T-helper 17 cell (primary cell): ENCODE measurements around the gene PPY. TPM values are rescaled to one million over a fixed set of nuclear protein-coding genes. Genes with fewer than 3 reads are reported as not detected.
"Not testable (repeated sequence)": the region's sequence is repeated elsewhere in the genome, so short reads cannot be mapped to it uniquely, and the experiment has no call there.

ENCODE experiments used
- ATAC-seq: fragments of 150-1000 bp; cut with Tn5 transposase; 2 replicates; pipeline ENCODE4 v1.10.0; 2021; ENCODE audit warnings: mild to moderate bottlenecking, moderate library complexity
- DNase-seq, 3 donors: peaks; one replicate each; pipeline versions ENCODE4 v3.0.0 to v3.0.0-alpha.2; 2020 to 2021
- H3K9me3 ChIP-seq: one replicate; pipeline ENCODE4 v1.7.0; 2013; ENCODE audit warnings: low read length, mild to moderate bottlenecking; ENCODE audit not compliant: control insufficient read depth, poor library complexity, severe bottlenecking
- H3K27ac Mint-ChIP-seq: one replicate; pipeline ENCODE4 v1.8.0; 2022; ENCODE audit warnings: mild to moderate bottlenecking, moderate library complexity, mixed read lengths
- H3K27me3 Mint-ChIP-seq: one replicate; pipeline ENCODE4 v1.8.0; 2022; ENCODE audit warnings: mixed read lengths
- H3K36me3 Mint-ChIP-seq: one replicate; pipeline ENCODE4 v1.8.0; 2022; ENCODE audit warnings: low read depth, mixed read lengths
- H3K4me1 Mint-ChIP-seq: one replicate; pipeline ENCODE4 v1.8.0; 2022; ENCODE audit warnings: mild to moderate bottlenecking, mixed read lengths
- H3K4me3 Mint-ChIP-seq: one replicate; pipeline ENCODE4 v1.8.0; 2022; ENCODE audit warnings: mild to moderate bottlenecking, moderate library complexity, mixed read lengths
- total RNA-seq, 4 donors: library from RNA in 2 of 4; stranded (reverse) in 2 of 4; gene quantifications; one replicate each; pipeline ENCODE4 v1.2.3 and lab custom pipeline; 2022 to 2026

The PPY gene
- total RNA-seq, 2 donors from 2014 or later: not detected

DNA sequence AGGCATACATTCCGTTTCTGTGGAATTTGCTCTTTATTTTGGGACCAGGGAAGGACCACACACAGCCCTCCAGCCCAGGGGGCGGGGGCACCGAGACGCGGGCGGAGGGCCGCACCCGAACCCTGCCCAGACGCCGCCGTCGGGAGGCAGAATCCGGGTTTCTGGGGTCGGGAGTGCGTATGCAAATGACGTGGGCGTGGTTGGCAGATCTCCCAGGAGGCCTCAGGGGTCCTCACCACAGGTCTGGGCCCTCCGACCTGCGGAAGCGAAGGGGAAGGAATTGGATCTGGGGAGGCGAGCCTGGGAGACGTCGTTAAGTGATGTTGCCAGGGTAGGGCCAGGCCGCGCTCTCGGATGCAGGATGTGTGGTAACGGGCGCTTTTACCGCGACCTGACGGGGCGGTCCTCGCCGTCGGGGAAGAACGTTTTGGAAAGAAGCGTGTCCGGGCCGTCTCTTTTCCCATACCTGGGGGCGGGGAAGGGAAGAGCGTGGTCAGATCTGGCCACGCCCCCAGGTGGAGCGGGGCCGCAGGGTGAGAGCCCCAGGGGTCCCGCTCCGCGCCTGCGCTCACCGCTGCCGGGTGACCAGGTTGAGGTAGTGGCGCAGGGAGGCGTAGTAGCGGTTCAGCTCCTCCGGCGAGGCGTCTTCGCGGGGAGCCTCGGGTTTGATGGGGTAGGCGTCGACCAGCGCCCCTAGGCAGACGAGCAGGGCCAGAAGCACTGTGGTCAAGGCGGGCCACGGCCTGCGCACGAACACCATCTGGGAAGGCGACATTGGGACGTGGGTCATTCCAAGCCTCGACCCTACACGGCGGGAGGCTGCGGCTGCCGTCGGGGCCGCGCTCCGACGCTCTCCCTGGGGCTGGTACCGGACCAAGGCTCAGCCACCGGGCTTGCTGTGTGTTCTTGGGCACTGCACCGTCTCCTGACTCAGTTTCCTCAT lies 10.7 kb upstream of the PPY start:
- H3K27ac Mint-ChIP-seq: no peak overlapping the region
- H3K9me3 ChIP-seq: no peaks in the 10 kb centered on the region
- ATAC-seq (peak; percentile 32), DNase-seq (no peak)
- H3K4me1 Mint-ChIP-seq: peaks cover 2% of the 10 kb centered on the region
- H3K4me3 Mint-ChIP-seq: peak overlapping the region; percentile 25
- peaks cover 64% of the 10 kb centered on the region for H3K27me3 Mint-ChIP-seq
- H3K36me3 Mint-ChIP-seq: peaks cover 6% of the 10 kb centered on the region

DNA sequence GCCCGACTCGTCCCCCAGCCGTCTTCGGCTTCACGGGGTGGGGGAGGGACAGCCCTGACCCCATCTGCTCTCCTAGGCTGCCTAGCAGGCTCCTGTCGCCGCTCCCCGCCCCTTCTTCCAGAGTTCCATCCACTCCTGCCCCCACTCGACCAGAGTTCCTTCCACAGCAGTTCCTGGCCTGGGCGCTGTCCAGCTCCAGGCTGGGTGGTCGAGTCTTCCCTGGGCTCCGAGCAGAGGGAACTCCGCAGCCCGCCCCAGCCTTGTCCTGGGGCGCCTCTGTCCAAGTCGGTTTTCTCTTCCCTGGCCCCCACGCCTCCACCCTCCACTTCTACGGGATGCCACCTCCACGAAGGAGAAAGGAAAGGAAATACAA lies 10.1 kb upstream of the PPY start:
- Mint-ChIP-seq H3K4me3 (peak overlapping the region; percentile 25), H3K36me3 (peaks cover 6% of the 10 kb centered on the region), H3K27ac (no peak overlapping the region), H3K4me1 (peaks cover 2% of the 10 kb centered on the region), H3K27me3 (peaks cover 70% of the 10 kb centered on the region)
- ATAC-seq (no peak), DNase-seq (no peak)
- H3K9me3 ChIP-seq: no peaks in the 10 kb centered on the region

GRCh38 chr17:43951750-43952149 lies 9.5 kb upstream of the PPY start:
- peaks cover 70% of the 10 kb centered on the region for H3K27me3 Mint-ChIP-seq
- peaks cover 6% of the 10 kb centered on the region for H3K36me3 Mint-ChIP-seq
- peaks cover 2% of the 10 kb centered on the region for H3K4me1 Mint-ChIP-seq
- H3K9me3 ChIP-seq: no peaks in the 10 kb centered on the region
- DNase-seq (no peak), ATAC-seq (no peak)
- H3K27ac Mint-ChIP-seq: no peak overlapping the region
- H3K4me3 Mint-ChIP-seq: peak overlapping the region; percentile 25

DNA sequence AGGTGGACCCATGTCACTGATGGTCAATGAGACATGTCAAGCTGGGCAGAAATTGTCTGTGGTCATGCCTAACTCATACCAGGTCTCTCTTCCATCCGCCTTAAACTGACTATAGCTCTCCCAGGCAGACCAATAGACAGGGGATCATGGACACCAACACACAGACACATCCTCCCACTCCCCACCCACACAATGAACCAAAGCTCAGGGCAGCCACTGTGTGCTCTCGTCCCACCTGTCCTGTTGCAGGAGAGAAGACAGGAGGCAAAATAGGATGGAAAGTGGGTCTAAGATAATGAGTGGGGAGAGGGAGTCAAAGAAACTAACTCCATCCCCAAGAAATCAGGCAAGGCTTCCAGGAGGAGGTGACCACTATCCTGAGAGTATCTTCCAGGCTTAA lies 8.3 kb upstream of the PPY start:
- H3K36me3 Mint-ChIP-seq: peaks cover 6% of the 10 kb centered on the region
- H3K4me3 Mint-ChIP-seq: no peak overlapping the region
- no peak for ATAC-seq
- H3K4me1 Mint-ChIP-seq: peaks cover 2% of the 10 kb centered on the region
- H3K27ac Mint-ChIP-seq: no peak overlapping the region
- H3K9me3 ChIP-seq: no peaks in the 10 kb centered on the region
- peaks cover 69% of the 10 kb centered on the region for H3K27me3 Mint-ChIP-seq
- no peak for DNase-seq

DNA sequence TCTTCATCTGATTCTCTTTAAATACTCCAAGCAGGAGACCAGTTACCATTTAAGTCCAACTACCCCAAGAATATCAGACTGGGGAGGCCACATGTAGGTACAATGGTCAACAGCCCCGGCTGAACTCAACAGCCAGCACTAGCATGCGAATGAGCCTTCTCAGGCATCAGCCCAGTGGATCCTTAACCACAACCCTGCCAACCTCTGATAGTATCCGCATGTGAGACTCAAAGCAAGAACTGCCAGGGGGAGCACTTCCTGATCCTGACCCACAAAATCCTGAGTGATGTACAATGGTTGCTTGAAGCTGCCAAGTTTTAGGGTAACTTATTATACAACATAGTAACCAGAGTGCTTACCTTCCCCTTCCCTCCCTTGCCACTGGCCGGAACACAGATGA lies 7.5 kb upstream of the PPY start:
- H3K36me3 Mint-ChIP-seq: peaks cover 6% of the 10 kb centered on the region
- H3K27ac Mint-ChIP-seq: no peak overlapping the region
- peaks cover 2% of the 10 kb centered on the region for H3K4me1 Mint-ChIP-seq
- H3K27me3 Mint-ChIP-seq: peaks cover 62% of the 10 kb centered on the region
- DNase-seq (no peak), ATAC-seq (no peak)
- no peak overlapping the region for H3K4me3 Mint-ChIP-seq
- H3K9me3 ChIP-seq: no peaks in the 10 kb centered on the region

GRCh38 chr17:43946781-43947180 lies 4.5 kb upstream of the PPY start:
- Mint-ChIP-seq H3K4me3 (no peak overlapping the region), H3K36me3 (peaks cover 6% of the 10 kb centered on the region), H3K4me1 (peaks cover 2% of the 10 kb centered on the region), H3K27me3 (peaks cover 42% of the 10 kb centered on the region), H3K27ac (no peak overlapping the region)
- ATAC-seq: no peak
- H3K9me3 ChIP-seq: no peaks in the 10 kb centered on the region
- no peak for DNase-seq

DNA sequence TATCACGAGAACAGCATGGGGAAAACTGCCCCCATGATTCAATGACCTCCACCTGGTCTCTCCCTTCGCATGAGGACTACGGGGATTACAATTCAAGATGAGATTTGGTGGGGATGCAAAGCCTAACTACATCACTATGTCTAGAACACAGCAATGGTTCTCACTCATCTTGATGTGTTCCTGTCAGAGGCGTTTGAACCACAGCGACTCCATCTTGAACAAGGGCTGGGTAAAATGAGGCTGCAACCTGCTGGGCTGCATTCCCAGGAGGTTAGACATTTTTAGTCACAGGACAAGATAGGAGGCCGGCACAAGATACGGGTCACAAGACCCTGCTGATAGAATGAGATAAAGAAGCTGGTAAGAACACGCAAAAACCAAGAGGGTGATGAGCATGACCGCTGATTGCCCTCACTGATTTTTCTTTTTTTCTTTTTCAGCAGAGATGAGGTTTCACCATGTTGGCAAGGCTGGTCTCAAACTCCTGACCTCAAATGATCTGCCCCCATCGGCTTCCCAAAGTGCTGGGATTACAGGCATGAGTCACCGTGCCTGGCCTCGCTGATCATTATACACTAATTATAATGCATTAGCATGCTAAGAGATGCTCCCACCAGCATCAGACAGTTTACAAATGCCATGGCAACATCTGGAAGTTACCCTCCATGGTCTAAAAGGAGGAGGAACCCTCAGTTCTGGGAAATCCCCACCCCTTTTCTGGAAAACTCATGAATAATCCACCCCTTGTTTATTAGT lies 3.0 kb upstream of the PPY start:
- no peak overlapping the region for H3K27ac Mint-ChIP-seq
- DNase-seq (no peak), ATAC-seq (no peak)
- no peaks in the 10 kb centered on the region for H3K9me3 ChIP-seq
- no peak overlapping the region for H3K4me3 Mint-ChIP-seq
- H3K27me3 Mint-ChIP-seq: peaks cover 27% of the 10 kb centered on the region
- H3K36me3 Mint-ChIP-seq: no peaks in the 10 kb centered on the region
- peaks cover 2% of the 10 kb centered on the region for H3K4me1 Mint-ChIP-seq

GRCh38 chr17:43940630-43941029 lies 1.6 kb downstream of the PPY start:
- H3K9me3 ChIP-seq: no peaks in the 10 kb centered on the region
- Mint-ChIP-seq H3K36me3 (no peaks in the 10 kb centered on the region), H3K4me3 (no peak overlapping the region), H3K27ac (no peak overlapping the region), H3K27me3 (no peaks in the 10 kb centered on the region), H3K4me1 (peaks cover 8% of the 10 kb centered on the region)
- no peak for DNase-seq
- ATAC-seq: no peak

DNA sequence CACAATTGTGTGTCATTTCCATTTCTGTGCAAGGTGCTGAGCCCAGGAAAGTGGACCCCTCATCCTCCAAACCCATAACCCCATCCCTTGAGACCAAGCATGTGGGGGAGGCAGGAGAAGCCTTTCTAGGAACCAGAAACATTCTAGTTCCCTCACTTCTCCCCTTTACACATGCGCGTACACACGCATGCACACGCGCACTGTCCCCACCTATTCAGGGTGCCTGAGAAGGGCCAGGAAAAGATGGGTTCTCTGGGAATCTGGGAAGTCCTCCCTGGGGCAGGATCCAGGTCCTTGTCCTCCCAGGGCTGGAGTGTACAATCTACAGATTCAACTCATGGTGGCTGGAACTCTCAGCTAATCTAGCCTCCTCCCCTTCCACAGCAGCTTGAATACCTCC lies 2.4 kb downstream of the PPY start:
- Mint-ChIP-seq H3K27me3 (no peaks in the 10 kb centered on the region), H3K27ac (no peak overlapping the region), H3K4me1 (peaks cover 8% of the 10 kb centered on the region), H3K4me3 (no peak overlapping the region), H3K36me3 (no peaks in the 10 kb centered on the region)
- DNase-seq: no peak
- ATAC-seq: no peak
- H3K9me3 ChIP-seq: no peaks in the 10 kb centered on the region

DNA sequence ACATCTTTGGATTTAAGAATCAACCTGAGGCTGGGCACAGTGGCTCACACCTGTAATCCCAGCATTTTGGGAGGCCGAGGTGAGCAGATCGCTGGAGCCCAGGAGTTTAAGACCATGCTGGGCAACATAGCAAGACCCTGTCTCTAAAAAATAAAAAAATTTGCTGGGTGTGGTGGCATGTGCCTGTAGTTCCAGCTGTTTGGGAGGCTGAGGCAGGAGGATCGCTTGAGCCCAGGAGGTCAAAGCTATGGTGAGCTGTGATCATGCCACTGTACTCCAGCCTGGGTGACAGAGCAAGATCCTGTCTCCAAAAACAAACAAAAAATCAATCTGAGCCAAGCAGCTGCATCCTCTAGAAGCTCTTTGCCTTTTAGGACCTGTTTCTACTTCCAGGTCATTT lies 2.8 kb downstream of the PPY start:
- not testable (repeated sequence) for H3K4me1 Mint-ChIP-seq, ATAC-seq, H3K27ac Mint-ChIP-seq, H3K9me3 ChIP-seq, DNase-seq, H3K27me3 Mint-ChIP-seq, H3K36me3 Mint-ChIP-seq
- peak overlapping the region; percentile 41 for H3K4me3 Mint-ChIP-seq

DNA sequence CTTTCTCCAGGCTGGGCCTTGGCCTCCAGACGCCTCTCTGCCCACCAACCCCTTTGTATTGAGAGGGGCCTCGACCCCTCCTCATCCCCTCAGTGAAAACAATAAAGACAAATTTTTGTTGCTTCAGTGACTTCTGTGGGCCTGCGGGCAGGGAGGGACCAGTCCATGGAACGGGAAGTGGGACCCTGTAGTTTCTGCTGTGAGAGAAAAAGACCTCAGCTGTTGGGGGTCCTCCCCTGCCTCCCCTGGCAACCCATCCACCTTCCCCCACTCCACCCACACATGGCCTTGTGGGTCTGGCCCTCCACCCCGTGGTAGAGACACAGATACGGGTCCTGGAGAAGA lies 3.5 kb downstream of the PPY start:
- DNase-seq: no peak
- no peak overlapping the region for H3K4me3 Mint-ChIP-seq
- H3K27ac Mint-ChIP-seq: no peak overlapping the region
- H3K36me3 Mint-ChIP-seq: no peaks in the 10 kb centered on the region
- H3K9me3 ChIP-seq: no peaks in the 10 kb centered on the region
- H3K4me1 Mint-ChIP-seq: peaks cover 6% of the 10 kb centered on the region
- H3K27me3 Mint-ChIP-seq: no peaks in the 10 kb centered on the region
- ATAC-seq: no peak

DNA sequence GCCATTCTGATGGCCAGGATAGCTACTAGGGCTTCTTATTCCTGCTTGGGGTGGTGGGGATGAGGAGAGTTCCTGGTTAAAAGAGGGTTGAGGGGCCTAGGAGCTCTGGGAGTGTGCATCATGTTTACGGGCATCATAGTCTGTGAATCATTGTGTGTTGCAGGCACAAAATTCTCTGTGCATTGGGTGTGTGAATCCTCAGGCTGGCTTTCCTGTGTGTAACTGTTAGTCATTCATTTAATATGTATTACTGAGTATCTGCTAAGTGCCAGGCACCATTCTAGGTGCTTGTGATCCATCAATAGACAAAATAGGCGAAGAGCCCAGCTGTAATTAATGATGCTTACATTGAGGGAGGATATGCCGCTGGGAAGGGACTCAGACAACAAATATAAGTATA lies 5.8 kb downstream of the PPY start:
- ATAC-seq: no peak
- no peak for DNase-seq
- Mint-ChIP-seq H3K27ac (no peak overlapping the region), H3K36me3 (no peaks in the 10 kb centered on the region), H3K4me1 (peaks cover 6% of the 10 kb centered on the region), H3K4me3 (no peak overlapping the region), H3K27me3 (no peaks in the 10 kb centered on the region)
- H3K9me3 ChIP-seq: no peaks in the 10 kb centered on the region

DNA sequence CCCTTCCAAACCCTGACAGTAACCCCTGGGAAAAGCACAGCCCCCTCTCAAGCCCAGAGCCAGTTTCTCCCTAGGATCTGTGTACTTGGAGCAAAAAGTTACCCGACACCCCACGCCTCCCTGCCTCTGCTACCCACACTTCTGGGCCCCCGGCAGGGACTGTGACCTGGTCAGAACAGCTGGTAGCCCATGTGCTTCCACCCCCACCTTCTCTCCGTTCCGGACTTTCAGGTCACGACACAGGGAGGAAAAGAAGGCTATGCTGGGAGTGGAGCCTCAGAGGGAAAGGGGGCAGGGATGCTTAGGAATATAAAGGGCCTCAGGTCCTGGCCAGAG lies 6.4 kb downstream of the PPY start:
- no peak for ATAC-seq
- H3K36me3 Mint-ChIP-seq: no peaks in the 10 kb centered on the region
- H3K4me3 Mint-ChIP-seq: no peak overlapping the region
- no peaks in the 10 kb centered on the region for H3K27me3 Mint-ChIP-seq
- H3K27ac Mint-ChIP-seq: no peak overlapping the region
- DNase-seq: no peak
- no peaks in the 10 kb centered on the region for H3K9me3 ChIP-seq
- peaks cover 6% of the 10 kb centered on the region for H3K4me1 Mint-ChIP-seq
